GM19438 (cell line): ENCODE results near the gene PPP1R12B.
"Not testable (repeated sequence)": the region's sequence is repeated elsewhere in the genome, so short reads cannot be mapped to it uniquely, and the experiment has no call there.

Experiments
- ATAC-seq: cut with Tn5 transposase; IDR thresholded peaks from one replicate; pipeline ENCODE4 v1.9.1; 2021; ENCODE audit warnings: low read depth; ENCODE audit not compliant: unreplicated experiment

The PPP1R12B gene

GRCh38 chr1:202473266-202474045, 125.0 kb downstream of the PPP1R12B start:
- ATAC-seq, result not testable (repeated sequence)

- ATAC-seq, result not testable (repeated sequence)
Measured at GRCh38 chr1:202479661-202480060, 131.2 kb downstream of the PPP1R12B start.

GRCh38 chr1:202480640-202481039, 132.1 kb downstream of the PPP1R12B start:
- ATAC-seq, result not testable (repeated sequence)

GRCh38 chr1:202483362-202483761, 134.9 kb downstream of the PPP1R12B start:
- not testable (repeated sequence) for ATAC-seq

- not testable (repeated sequence) for ATAC-seq
Measured at GRCh38 chr1:202484032-202484431, 135.5 kb downstream of the PPP1R12B start.

GRCh38 chr1:202484820-202485219, 136.3 kb downstream of the PPP1R12B start:
- ATAC-seq, result not testable (repeated sequence)

- ATAC-seq, result peak; percentile 58
Measured at GRCh38 chr1:202488178-202488649, 139.7 kb downstream of the PPP1R12B start.

GRCh38 chr1:202489101-202489500, 140.6 kb downstream of the PPP1R12B start:
- not testable (repeated sequence) for ATAC-seq

GRCh38 chr1:202493112-202493511, 144.6 kb downstream of the PPP1R12B start:
- not testable (repeated sequence) for ATAC-seq

GRCh38 chr1:202498542-202498941, 150.0 kb downstream of the PPP1R12B start:
- ATAC-seq, result no peak

- not testable (repeated sequence) for ATAC-seq
Measured at GRCh38 chr1:202499997-202500396, 151.5 kb downstream of the PPP1R12B start.

GRCh38 chr1:202501281-202501680, 152.8 kb downstream of the PPP1R12B start:
- no peak for ATAC-seq

GRCh38 chr1:202505356-202505755, 156.9 kb downstream of the PPP1R12B start:
- no peak for ATAC-seq

GRCh38 chr1:202505880-202506575, 157.5 kb downstream of the PPP1R12B start:
- not testable (repeated sequence) for ATAC-seq

GRCh38 chr1:202508863-202509262, 160.4 kb downstream of the PPP1R12B start:
- ATAC-seq, result not testable (repeated sequence)

- ATAC-seq, result not testable (repeated sequence)
Measured at GRCh38 chr1:202513875-202514274, 165.4 kb downstream of the PPP1R12B start.

GRCh38 chr1:202516434-202516877, 168.0 kb downstream of the PPP1R12B start:
- ATAC-seq, result no peak

GRCh38 chr1:202517146-202517545, 168.6 kb downstream of the PPP1R12B start:
- not testable (repeated sequence) for ATAC-seq

GRCh38 chr1:202518180-202518579, 169.7 kb downstream of the PPP1R12B start:
- ATAC-seq, result not testable (repeated sequence)

- ATAC-seq, result not testable (repeated sequence)
Measured at GRCh38 chr1:202518905-202519304, 170.4 kb downstream of the PPP1R12B start.

- ATAC-seq, result not testable (repeated sequence)
Measured at GRCh38 chr1:202520129-202520856, 171.8 kb downstream of the PPP1R12B start.
